GM12878 (cell line): ENCODE data around the gene RXFP1.

Source experiments
- BACH1 ChIP-seq: fragments of 450-650 bp; IDR thresholded peaks from 2 replicates; pipeline ENCODE4 v1.6.1; 2017; ENCODE audit warnings: mild to moderate bottlenecking, borderline replicate concordance
- CTCF ChIP-seq, 3 experiments: IDR thresholded peaks in 2 of 3; conservative IDR thresholded peaks in 1 of 3; 2 replicates each; pipeline ENCODE4 v1.5.1; 2011; ENCODE audit warnings: low read depth in 3 of 3, low read length in 3 of 3, mild to moderate bottlenecking in 3 of 3, control low read depth in 2 of 3, moderate library complexity in 2 of 3, inconsistent platforms in 1 of 3, mixed read lengths in 1 of 3; ENCODE audit not compliant: control insufficient read depth in 2 of 3, insufficient read depth in 1 of 3; ENCODE audit errors: extremely low read depth in 1 of 3
- ELK1 ChIP-seq: IDR thresholded peaks from 2 replicates; pipeline ENCODE4 v1.6.1; 2012; ENCODE audit warnings: low read depth, low read length, improper control_type of control experiment
- EZH2 ChIP-seq: IDR thresholded peaks from 2 replicates; pipeline ENCODE4 v1.6.1; 2012; ENCODE audit warnings: low read depth, mild to moderate bottlenecking, control low read depth, inconsistent platforms, low read length, borderline replicate concordance; ENCODE audit not compliant: control insufficient read depth
- MYB ChIP-seq: fragments of 150-350 bp; IDR thresholded peaks from 2 replicates; pipeline ENCODE4 v1.6.1; 2014; ENCODE audit warnings: mild to moderate bottlenecking, low read depth, low read length, borderline replicate concordance
- NBN ChIP-seq: fragments of 450-650 bp; IDR thresholded peaks from 2 replicates; pipeline ENCODE4 v1.6.1; 2016
- POLR2AphosphoS5 ChIP-seq: IDR thresholded peaks from 2 replicates; pipeline ENCODE4 v1.6.1; 2011; ENCODE audit warnings: mild to moderate bottlenecking, low read length, inconsistent platforms
- RAD21 ChIP-seq: IDR thresholded peaks from 2 replicates; pipeline ENCODE4 v1.6.1; 2011; ENCODE audit warnings: mild to moderate bottlenecking, low read depth, low read length, moderate library complexity; ENCODE audit not compliant: insufficient read depth
- REST ChIP-seq: IDR thresholded peaks from 2 replicates; pipeline ENCODE4 v1.6.1; 2012; ENCODE audit warnings: mild to moderate bottlenecking, low read depth, low read length
- RFX5 ChIP-seq: IDR thresholded peaks from 2 replicates; pipeline ENCODE4 v1.6.1; 2011; ENCODE audit warnings: low read depth, low read length, improper control_type of control experiment
- SMC3 ChIP-seq: IDR thresholded peaks from 2 replicates; pipeline ENCODE4 v1.6.1; 2011; ENCODE audit warnings: low read length, improper control_type of control experiment, borderline replicate concordance
- SREBF2 ChIP-seq: IDR thresholded peaks from 2 replicates; pipeline ENCODE4 v1.6.1; 2012; ENCODE audit warnings: mild to moderate bottlenecking, low read length
- SUZ12 ChIP-seq: fragments of 200-600 bp; sonication (generic); IDR thresholded peaks from one replicate; pipeline ENCODE4 v1.6.1; 2018; ENCODE audit warnings: antibody characterized with exemption, mild to moderate bottlenecking; ENCODE audit not compliant: unreplicated experiment

- TF ChIP-seq BACH1 (no peak), NBN (no peak), CTCF (IDR thresholded peaks at IDR 0.05 in 2 of 3, conservative IDR thresholded peaks at IDR 0.05 in 1 of 3; ENCODE audit: control insufficient read depth in 2 of 3, extremely low read depth in 1 of 3, insufficient read depth in 1 of 3, low read depth in 3 of 3, low read length in 3 of 3) (no peak), SREBF2 (no peak), EZH2 (no peak), RAD21 (no peak), ELK1 (no peak), POLR2AphosphoS5 (no peak), MYB (no peak), SUZ12 (no peak), SMC3 (no peak), REST (no peak), RFX5 (no peak)
Measured at GRCh38 chr4:158606969-158607368, 85.3 kb downstream of the RXFP1 start.
